Measurements from ENCODE around the gene HUS1.

HUS1 gene

GRCh38 chr7:47915616-47915976 lies 63.8 kb downstream of the HUS1 start:
- no peak for DNase-seq

GRCh38 chr7:47914717-47915615 lies 64.4 kb downstream of the HUS1 start:
- DNase-seq, result no peak
